ENCODE data around the gene LGR6. TPM values are rescaled to one million over a fixed set of nuclear protein-coding genes. Genes with fewer than 3 reads are reported as not detected.
A peak's percentile ranks its signal among the peaks of the same experiment; 100 is the strongest.
"Not testable (repeated sequence)": the region's sequence is repeated elsewhere in the genome, so short reads cannot be mapped to it uniquely, and the experiment has no call there.

LGR6 gene
- polyA plus RNA-seq (ENCODE audit: insufficient read length in 4 of 4) = 1 to 10 TPM in 3 of 4 donors, under 1 TPM in 1; 0.64 to 1.3 (median 1.1) TPM

DNA sequence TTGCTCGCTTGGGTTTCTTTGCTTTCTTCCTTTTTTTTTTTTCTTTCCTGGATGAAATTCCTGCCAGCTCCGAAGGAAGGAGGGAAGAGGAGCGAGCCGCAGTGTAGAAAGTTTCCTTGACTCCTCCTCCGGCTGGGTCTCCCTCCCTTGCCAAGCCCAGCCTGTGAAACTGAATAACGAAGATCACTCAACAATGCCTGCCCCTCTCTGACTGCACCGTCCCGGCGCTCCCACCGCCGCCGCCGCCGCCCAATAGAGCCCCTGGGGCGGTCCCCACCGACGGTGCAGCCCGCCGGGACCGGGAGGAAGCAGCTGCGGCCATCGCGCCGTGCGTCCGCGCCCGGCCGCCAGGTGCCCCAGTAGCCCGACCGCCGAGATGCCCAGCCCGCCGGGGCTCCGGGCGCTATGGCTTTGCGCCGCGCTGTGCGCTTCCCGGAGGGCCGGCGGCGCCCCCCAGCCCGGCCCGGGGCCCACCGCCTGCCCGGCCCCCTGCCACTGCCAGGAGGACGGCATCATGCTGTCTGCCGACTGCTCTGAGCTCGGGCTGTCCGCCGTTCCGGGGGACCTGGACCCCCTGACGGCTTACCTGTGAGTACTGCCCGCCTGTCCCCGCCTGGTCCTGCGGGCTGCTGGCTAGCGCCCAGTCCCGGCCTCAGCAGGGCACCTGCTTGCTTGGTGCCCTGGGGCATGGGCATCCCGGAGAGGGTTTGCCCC lies at the start of gene LGR6:
LGR6 (plus strand) TSS at position 186 of the 714 bp plus-strand sequence; CDS start at position 377, 191 bp downstream.
- peak in 1 of 4 donors; percentile 17 for DNase-seq (ENCODE audit: low read depth in 4 of 4, low spot score in 3 of 4)

DNA sequence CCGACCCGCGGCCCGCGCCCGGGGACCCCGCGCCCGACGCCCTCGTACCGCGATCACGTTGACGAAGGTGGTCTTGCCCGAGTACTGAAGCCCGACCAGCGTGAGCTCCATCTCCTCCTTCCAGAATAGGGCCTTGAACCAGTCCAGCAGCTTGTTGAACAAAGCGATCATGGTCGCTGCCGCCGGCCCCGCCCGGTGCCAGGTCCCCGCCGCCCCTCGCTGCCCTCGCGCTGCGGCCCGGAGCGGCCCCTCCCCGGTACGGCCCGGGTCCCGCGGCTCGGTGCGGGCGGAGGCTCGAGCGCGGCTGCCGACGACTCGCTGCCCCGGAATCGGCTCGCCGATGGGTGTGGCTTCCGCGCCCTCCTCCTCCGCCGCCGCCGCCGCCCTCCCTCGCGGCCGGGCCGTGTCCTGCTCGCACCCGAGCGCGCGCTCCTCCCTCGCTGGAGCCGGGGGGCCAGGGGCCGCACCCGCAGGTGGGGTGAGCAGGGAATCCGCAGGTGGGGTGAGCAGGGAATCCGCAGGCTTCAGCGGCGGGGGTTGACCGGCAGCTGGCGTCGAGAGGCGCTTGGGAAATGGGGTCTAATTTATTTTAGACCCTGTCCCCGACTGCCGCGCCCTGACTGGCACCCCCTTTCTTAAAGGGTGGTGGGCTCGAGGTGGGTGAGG lies 49.1 kb upstream of the LGR6 start, which contains the start of gene ARL8A:
ARL8A (minus strand) TSS at position 336 of the 666 bp plus-strand sequence; CDS start at position 171, 165 bp downstream.
- DNase-seq (ENCODE audit: low read depth in 4 of 4, low spot score in 3 of 4) = no peak

- DNase-seq (ENCODE audit: low read depth in 4 of 4, low spot score in 3 of 4) = no peak
Measured at GRCh38 chr1:202145068-202145743, 48.4 kb upstream of the LGR6 start.

DNA sequence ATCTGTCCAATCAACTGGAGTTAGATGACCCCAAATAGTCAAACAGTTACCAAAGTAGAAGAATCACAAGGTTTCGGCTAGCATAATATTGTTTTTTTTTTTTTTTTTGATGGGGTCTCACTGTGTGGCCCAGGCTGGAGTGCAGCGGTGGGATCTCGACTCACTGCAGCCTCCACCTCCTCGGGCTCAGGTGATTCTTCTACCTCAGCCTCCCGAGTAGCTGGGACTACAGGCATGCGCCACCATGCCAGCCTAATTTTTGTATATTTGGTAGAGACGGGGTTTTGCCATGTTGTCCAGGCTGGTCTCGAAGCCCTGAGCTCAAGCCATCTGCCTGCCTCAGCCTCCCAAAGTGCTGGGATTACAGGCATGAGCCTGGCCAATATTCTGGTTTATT lies 47.9 kb upstream of the LGR6 start:
- not testable (repeated sequence) for DNase-seq (ENCODE audit: low read depth in 4 of 4, low spot score in 3 of 4)

GRCh38 chr1:202146279-202146678 lies 47.3 kb upstream of the LGR6 start:
- DNase-seq (ENCODE audit: low read depth in 4 of 4, low spot score in 3 of 4) = no peak

GRCh38 chr1:202146993-202147392 lies 46.6 kb upstream of the LGR6 start:
- DNase-seq (ENCODE audit: low read depth in 4 of 4, low spot score in 3 of 4) = no peak

DNA sequence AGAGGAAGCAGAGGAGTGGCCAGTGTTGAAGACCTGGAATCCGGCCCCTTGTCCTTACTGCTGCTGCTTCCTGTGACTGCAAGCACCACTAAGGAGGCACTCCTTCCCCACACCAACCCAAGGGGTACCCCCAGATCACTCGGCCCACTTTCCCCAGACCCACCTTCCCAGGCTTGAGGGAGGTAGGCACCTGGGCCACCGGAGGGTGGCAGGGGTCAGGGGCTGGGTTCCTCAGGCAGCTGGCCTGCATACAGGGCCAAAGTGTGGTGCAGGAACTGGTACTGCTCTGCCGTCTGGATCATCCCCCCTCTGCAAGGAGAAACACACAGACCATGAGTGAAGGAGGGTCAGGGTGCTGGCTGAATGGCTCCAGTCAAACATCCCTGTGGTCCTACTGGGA lies 45.2 kb upstream of the LGR6 start:
- no peak for DNase-seq (ENCODE audit: low read depth in 4 of 4, low spot score in 3 of 4)

- no peak for DNase-seq (ENCODE audit: low read depth in 4 of 4, low spot score in 3 of 4)
Measured at GRCh38 chr1:202149566-202149965, 44.0 kb upstream of the LGR6 start.

DNA sequence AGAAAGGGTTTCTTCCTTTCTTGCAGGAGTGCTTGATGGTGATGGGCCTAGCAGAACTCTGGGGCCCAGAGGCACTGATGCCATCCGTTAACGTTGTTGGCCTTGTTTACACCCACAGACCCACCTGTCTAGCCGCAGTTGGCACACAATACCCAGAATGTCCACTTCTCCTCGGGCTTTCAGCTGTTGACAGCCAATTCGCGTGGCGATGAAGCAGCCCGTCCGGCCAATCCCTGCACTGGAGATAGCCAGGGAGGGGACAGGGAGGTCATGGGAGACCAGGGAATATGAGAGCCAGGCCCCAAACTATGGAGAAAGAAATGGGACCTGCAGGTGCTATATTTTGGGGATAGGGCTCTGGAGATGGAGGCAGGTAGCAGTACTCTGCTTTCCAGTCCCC lies 43.4 kb upstream of the LGR6 start:
- no peak for DNase-seq (ENCODE audit: low read depth in 4 of 4, low spot score in 3 of 4)

GRCh38 chr1:202150602-202151001 lies 43.0 kb upstream of the LGR6 start:
- DNase-seq (ENCODE audit: low read depth in 4 of 4, low spot score in 3 of 4) = no peak

DNA sequence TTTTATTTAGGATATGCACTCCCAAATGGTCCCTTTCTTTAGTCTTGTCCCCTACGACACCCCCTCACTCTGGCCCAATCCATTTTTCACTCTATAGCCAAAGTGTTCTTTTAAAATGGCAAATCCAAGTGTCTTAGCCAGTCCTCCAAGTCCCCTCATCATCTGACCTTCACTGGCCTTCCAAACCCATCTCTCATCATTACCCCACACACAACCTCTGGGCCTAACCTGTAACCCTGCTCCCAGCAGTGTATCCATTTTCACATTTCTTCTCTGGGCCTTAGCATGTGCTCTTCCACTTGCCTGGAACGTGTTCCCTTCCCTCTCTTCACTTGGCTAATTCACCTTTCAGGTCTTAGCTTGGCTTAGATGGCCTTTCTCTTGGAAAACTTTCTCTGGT lies 42.6 kb upstream of the LGR6 start:
- DNase-seq (ENCODE audit: low read depth in 4 of 4, low spot score in 3 of 4) = no peak

DNA sequence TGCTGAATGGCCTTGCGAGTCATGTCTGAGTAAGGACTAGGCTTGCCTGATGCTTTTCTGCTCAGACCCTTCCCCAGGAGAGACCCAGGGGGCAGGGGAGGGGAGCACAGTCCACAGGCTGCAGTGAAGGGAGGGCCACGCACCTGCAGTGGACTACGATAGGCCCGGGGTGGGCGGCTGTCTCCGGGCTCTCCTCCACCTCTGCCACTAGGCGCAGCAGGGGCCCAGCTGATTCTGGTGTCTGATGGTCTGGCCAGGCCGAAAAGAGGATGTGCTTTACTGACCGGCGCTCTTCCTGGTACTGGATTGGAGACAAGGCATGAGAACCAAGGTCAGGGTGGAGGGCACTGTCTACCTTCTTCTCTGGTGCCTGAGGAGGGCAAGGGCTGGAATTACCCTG lies 41.2 kb upstream of the LGR6 start:
- DNase-seq (ENCODE audit: low read depth in 4 of 4, low spot score in 3 of 4) = no peak

DNA sequence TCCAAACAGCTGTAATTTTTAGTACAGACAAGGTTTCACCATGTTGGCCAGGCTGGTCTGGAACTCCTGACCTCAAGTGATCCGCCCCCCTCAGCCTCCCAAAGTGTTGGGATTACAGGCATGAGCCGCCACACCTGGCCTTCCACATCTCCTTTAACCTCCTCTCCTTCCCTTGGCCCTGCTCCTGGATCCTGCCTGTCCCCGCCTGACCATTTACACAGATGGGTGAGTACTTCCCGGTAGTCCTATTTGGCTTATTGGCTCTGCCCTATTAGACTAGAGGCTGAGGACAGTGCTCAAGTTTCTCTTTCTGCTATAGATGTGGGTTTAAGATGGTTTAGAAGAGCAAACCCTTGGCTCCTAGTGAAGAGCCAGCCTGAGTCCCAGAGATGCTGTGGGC lies 40.3 kb upstream of the LGR6 start:
- no peak for DNase-seq (ENCODE audit: low read depth in 4 of 4, low spot score in 3 of 4)

DNA sequence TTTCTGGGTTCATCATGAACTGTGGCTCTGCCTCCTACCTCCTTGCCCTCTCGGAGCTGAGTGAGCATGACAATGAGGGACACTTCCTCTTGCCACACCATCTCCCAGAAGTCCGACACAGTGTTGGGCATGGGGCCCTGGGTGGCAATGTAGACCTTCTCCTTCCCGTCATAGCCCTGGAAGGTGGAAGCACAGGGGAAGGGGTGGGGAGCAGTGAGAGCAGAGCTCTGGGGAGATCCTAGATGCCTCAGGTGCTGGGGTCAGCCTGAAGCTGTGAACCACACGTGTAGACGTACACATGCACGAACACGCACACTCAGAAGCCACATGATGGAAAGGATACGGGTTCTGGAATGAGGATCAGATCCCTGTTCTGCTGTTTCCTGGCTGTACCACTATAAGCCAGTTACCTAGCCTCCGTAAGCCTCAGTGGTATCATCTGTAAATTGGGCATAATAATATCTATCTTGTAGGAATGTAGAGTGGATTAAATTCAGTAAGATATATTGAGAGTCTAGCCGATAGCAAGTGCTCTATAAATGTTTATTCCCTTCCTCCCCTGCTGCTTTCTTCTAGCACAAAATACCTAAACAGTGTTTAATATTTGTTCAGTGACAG lies 39.3 kb upstream of the LGR6 start:
- no peak for DNase-seq (ENCODE audit: low read depth in 4 of 4, low spot score in 3 of 4)

- DNase-seq (ENCODE audit: low read depth in 4 of 4, low spot score in 3 of 4) = peak in 2 of 4 donors; percentile 63 to 65
Measured at GRCh38 chr1:202154766-202155477, 38.7 kb upstream of the LGR6 start.

DNA sequence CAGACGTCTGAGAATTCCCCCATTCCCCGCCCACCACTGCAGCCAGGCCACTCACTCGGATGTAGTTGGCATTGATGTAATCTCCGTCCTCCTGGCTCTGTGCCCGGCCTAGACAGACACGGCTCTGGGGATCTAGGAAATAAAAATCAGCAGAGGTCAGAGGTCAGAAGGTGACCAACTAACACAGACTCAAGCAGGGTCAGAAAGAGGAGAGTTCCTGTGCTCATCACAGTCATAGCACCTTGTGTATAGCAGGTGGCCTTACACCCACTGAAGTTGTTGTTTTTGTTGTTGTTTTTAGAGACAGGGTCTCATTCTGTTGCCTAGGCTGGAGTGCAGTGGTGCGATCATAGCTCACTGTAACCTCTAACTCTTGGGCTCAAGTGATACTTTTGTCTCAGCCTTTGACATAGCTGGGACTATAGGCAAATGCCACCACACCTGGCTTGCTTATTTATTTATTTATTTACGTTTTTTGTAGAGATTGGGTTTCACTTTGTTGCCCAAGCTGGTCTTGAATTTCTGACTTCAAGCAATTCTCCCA lies 38.0 kb upstream of the LGR6 start:
- no peak for DNase-seq (ENCODE audit: low read depth in 4 of 4, low spot score in 3 of 4)

GRCh38 chr1:202156590-202156989 lies 37.0 kb upstream of the LGR6 start:
- no peak for DNase-seq (ENCODE audit: low read depth in 4 of 4, low spot score in 3 of 4)

DNA sequence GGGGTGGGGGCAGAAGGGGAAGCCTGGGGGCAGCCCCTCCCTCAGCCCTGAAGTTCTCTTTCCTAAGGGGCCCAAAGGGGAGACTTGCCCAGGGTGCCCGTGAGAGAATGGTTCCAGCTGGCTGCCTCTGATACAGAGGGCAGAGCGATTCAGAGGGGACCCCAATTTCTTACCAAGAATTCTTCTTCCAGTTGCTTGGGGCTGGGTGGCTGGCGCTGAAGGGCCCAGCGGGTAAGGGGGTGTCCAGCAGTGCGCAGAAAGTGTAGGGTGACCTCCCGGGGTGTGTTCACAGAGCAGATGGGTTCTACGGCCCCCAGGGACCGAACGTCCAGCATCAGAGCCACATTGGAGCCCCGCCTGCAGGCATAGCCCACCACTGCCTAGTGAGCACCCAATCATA lies 35.7 kb upstream of the LGR6 start:
- DNase-seq (ENCODE audit: low read depth in 4 of 4, low spot score in 3 of 4) = no peak

GRCh38 chr1:202158810-202159533 lies 34.6 kb upstream of the LGR6 start:
- DNase-seq (ENCODE audit: low read depth in 4 of 4, low spot score in 3 of 4) = no peak
